Measurements from ENCODE around the gene C2orf76. TPM values are rescaled to one million over a fixed set of nuclear protein-coding genes. Genes with fewer than 3 reads are reported as not detected.

Gene C2orf76
- total RNA-seq, 4 donors from 2014 or later: 13.5 to 63.0 (median 21.5) TPM

- H3K36me3 ChIP-seq: no peaks in the 10 kb centered on the region
- H3K27me3 ChIP-seq: no peaks in the 10 kb centered on the region
- no peak overlapping the region for H3K4me3 ChIP-seq
- DNase-seq: no peak
- H3K9me3 ChIP-seq: no peaks in the 10 kb centered on the region
- no peaks in the 10 kb centered on the region for H3K4me1 ChIP-seq
- intact Hi-C loops (cut with DNase I; ENCODE audit: low total_unique reads): no loop called here
- no peak for TF ChIP-seq CTCF (IDR thresholded peaks at IDR 0.05)
- TF ChIP-seq POLR2A (IDR thresholded peaks at IDR 0.05): no peak
- no peak overlapping the region for H3K27ac ChIP-seq
Observed at GRCh38 chr2:119288576-119288975, 78.1 kb downstream of the C2orf76 start.

- Histone ChIP-seq H3K4me3 (no peak overlapping the region), H3K27me3 (no peaks in the 10 kb centered on the region), H3K27ac (no peak overlapping the region), H3K9me3 (no peaks in the 10 kb centered on the region), H3K4me1 (no peaks in the 10 kb centered on the region), H3K36me3 (no peaks in the 10 kb centered on the region)
- TF ChIP-seq POLR2A (IDR thresholded peaks at IDR 0.05): no peak
- no peak for TF ChIP-seq CTCF (IDR thresholded peaks at IDR 0.05)
- DNase-seq: no peak
- intact Hi-C loops (cut with DNase I; ENCODE audit: low total_unique reads): no loop called here
Observed at GRCh38 chr2:119286661-119287060, 80.0 kb downstream of the C2orf76 start.

GRCh38 chr2:119283873-119284331, 82.7 kb downstream of the C2orf76 start:
- TF ChIP-seq CTCF (IDR thresholded peaks at IDR 0.05) (no peak), POLR2A (IDR thresholded peaks at IDR 0.05) (no peak)
- intact Hi-C loops (cut with DNase I; ENCODE audit: low total_unique reads): no loop called here
- Histone ChIP-seq H3K27me3 (no peaks in the 10 kb centered on the region), H3K4me3 (no peak overlapping the region), H3K4me1 (no peaks in the 10 kb centered on the region), H3K9me3 (no peaks in the 10 kb centered on the region), H3K36me3 (no peaks in the 10 kb centered on the region), H3K27ac (no peak overlapping the region)
- no peak for DNase-seq

GRCh38 chr2:119282996-119283511, 83.6 kb downstream of the C2orf76 start:
- Histone ChIP-seq H3K27me3 (no peaks in the 10 kb centered on the region), H3K36me3 (no peaks in the 10 kb centered on the region), H3K4me3 (no peak overlapping the region), H3K9me3 (no peaks in the 10 kb centered on the region), H3K4me1 (no peaks in the 10 kb centered on the region), H3K27ac (no peak overlapping the region)
- intact Hi-C loops (cut with DNase I; ENCODE audit: low total_unique reads): no loop called here
- TF ChIP-seq POLR2A (IDR thresholded peaks at IDR 0.05) (no peak), CTCF (IDR thresholded peaks at IDR 0.05) (no peak)
- DNase-seq: no peak

GRCh38 chr2:119282146-119282995, 84.3 kb downstream of the C2orf76 start:
- Histone ChIP-seq H3K4me1 (no peaks in the 10 kb centered on the region), H3K4me3 (no peak overlapping the region), H3K27ac (no peak overlapping the region), H3K27me3 (no peaks in the 10 kb centered on the region), H3K9me3 (no peaks in the 10 kb centered on the region), H3K36me3 (no peaks in the 10 kb centered on the region)
- DNase-seq: no peak
- intact Hi-C loops (cut with DNase I; ENCODE audit: low total_unique reads): no loop called here
- TF ChIP-seq CTCF (IDR thresholded peaks at IDR 0.05): no peak
- no peak for TF ChIP-seq POLR2A (IDR thresholded peaks at IDR 0.05)

All from uterus (tissue), 4 donors.